OCI-LY7 (cell line): ENCODE results near the gene CD274. TPM values are rescaled to one million over a fixed set of nuclear protein-coding genes. Genes with fewer than 3 reads are reported as not detected.
A peak's percentile ranks its signal among the peaks of the same experiment; 100 is the strongest.

Experiments used
- BruUV-seq: library from RNA; stranded (reverse); fragments of 400-500 nt; replicated peaks from 2 replicates; lab custom pipeline; 2021; lab: Mats Ljungman, UMichigan
- CTCF ChIA-PET: fragments of 300-600 bp; sonication (Branson Sonifier 250); formaldehyde crosslinking; loops from one replicate; lab custom pipeline; 2022; ENCODE audit warnings: antibody characterized with exemption; ENCODE audit not compliant: unreplicated experiment; lab: Charles Lee
- POLR2A ChIA-PET: fragments of 300-600 bp; sonication (Branson Sonifier 250); formaldehyde crosslinking; loops from one replicate; lab custom pipeline; 2022; ENCODE audit warnings: antibody characterized with exemption; lab: Charles Lee
- DNase-seq: peaks from one replicate; pipeline ENCODE4 v3.0.0-alpha.2; 2015; ENCODE audit warnings: low spot score
- H2AFZ ChIP-seq: fragments of 200-600 bp; sonication (generic), shearing (Covaris generic); 2 replicates; pipeline ENCODE4 v1.6.1; 2014; ENCODE audit warnings: mild to moderate bottlenecking, antibody characterized with exemption, low read length, moderate library complexity
- H3K27ac ChIP-seq: fragments of 200-600 bp; sonication (generic); 2 replicates; pipeline ENCODE4 v1.5.1; 2014; ENCODE audit warnings: mixed run types, low read depth, mild to moderate bottlenecking, moderate library complexity, low read length, inconsistent platforms; ENCODE audit not compliant: poor library complexity, severe bottlenecking
- H3K36me3 ChIP-seq: fragments of 200-600 bp; sonication (generic); 2 replicates; pipeline ENCODE4 v1.6.1; 2014; ENCODE audit warnings: mild to moderate bottlenecking, antibody characterized with exemption, low read length, moderate library complexity, mixed read lengths; ENCODE audit not compliant: insufficient read depth
- H3K4me1 ChIP-seq: fragments of 200-600 bp; sonication (generic); 2 replicates; pipeline ENCODE4 v1.5.1; 2014; ENCODE audit warnings: mild to moderate bottlenecking, low read length; ENCODE audit not compliant: insufficient read depth, poor library complexity, severe bottlenecking
- H3K4me2 ChIP-seq: fragments of 200-600 bp; sonication (generic); 2 replicates; pipeline ENCODE4 v1.6.1; 2014; ENCODE audit warnings: mild to moderate bottlenecking, low read length
- H3K4me3 ChIP-seq: fragments of 200-600 bp; sonication (generic); 2 replicates; pipeline ENCODE4 v1.5.1; 2014; ENCODE audit warnings: mild to moderate bottlenecking, low read depth, low read length; ENCODE audit not compliant: poor library complexity, severe bottlenecking
- H3K79me2 ChIP-seq: fragments of 200-600 bp; sonication (generic); 2 replicates; pipeline ENCODE4 v1.6.1; 2016; ENCODE audit warnings: low read depth, mild to moderate bottlenecking, low read length, moderate library complexity, mixed read lengths; ENCODE audit not compliant: insufficient read depth
- H3K9me2 ChIP-seq: fragments of 200-600 bp; sonication (generic); 2 replicates; pipeline ENCODE4 v1.6.1; 2016; ENCODE audit warnings: mild to moderate bottlenecking, low read length, mixed read lengths; ENCODE audit not compliant: insufficient read depth
- H3K9me3 ChIP-seq: fragments of 200-600 bp; sonication (generic); 2 replicates; pipeline ENCODE4 v1.6.1; 2014; ENCODE audit warnings: mild to moderate bottlenecking, mixed run types, low read length, mixed read lengths
- H4K20me1 ChIP-seq: fragments of 200-600 bp; sonication (generic); 2 replicates; pipeline ENCODE4 v1.6.1; 2014; ENCODE audit warnings: mild to moderate bottlenecking, antibody characterized with exemption, low read length, moderate library complexity, mixed read lengths; ENCODE audit not compliant: insufficient read depth
- CTCF ChIP-seq: fragments of 200-600 bp; sonication (generic); conservative IDR thresholded peaks from 2 replicates; pipeline ENCODE4 v1.5.1; 2014; ENCODE audit warnings: mild to moderate bottlenecking, antibody characterized with exemption, low read length, moderate library complexity, mixed read lengths
- EZH2phosphoT487 ChIP-seq: fragments of 200-600 bp; sonication (generic); IDR thresholded peaks from 2 replicates; pipeline ENCODE4 v1.6.1; 2018; ENCODE audit warnings: low read depth, borderline replicate concordance, mild to moderate bottlenecking, mixed run types, antibody characterized with exemption, low read length, moderate library complexity, mixed read lengths
- intact Hi-C: fragments of 100-400 bp; cut with micrococcal nuclease; formaldehyde crosslinking; loops from one replicate; pipeline ENCODE4 v1.10.0; 2022; ENCODE audit not compliant: unreplicated experiment
- total RNA-seq, 2 experiments: library from RNA; depleted of rRNA in 1 of 2; stranded (reverse); fragments of >200 nt in 1 of 2; shearing (Covaris generic) in 1 of 2; gene quantifications; 2 replicates each; pipeline ENCODE4 v1.2.3, GENCODE V29; 2014 to 2022

CD274 gene
- total RNA-seq, 2 experiments from 2014 or later = 0.15 to 0.57 TPM

GRCh38 chr9:5408596-5408995 lies 41.7 kb upstream of the CD274 start:
- TF ChIP-seq EZH2phosphoT487 = no peak
- no peak for TF ChIP-seq CTCF
- H3K36me3 ChIP-seq = no peaks in the 10 kb centered on the region
- ChIA-PET CTCF (interaction anchor here (0.5 kb wide), 1 partner anchor 739 kb away, joined by 3 read pairs; no protein-coding TSS in a partner anchor), POLR2A (no interaction called here)
- no peak overlapping the region for H3K27ac ChIP-seq
- H3K4me1 ChIP-seq = no peaks in the 10 kb centered on the region
- no peaks in the 10 kb centered on the region for H3K9me2 ChIP-seq
- no peak overlapping the region for H3K4me3 ChIP-seq
- intact Hi-C loops = no loop called here
- DNase-seq = peak; percentile 4
- H4K20me1 ChIP-seq = no peaks in the 10 kb centered on the region
- H2AFZ ChIP-seq = no peak overlapping the region
- no peak overlapping the region for H3K4me2 ChIP-seq
- H3K79me2 ChIP-seq = no peaks in the 10 kb centered on the region
- BruUV-seq = no TSS peak
- H3K9me3 ChIP-seq = peaks cover 20% of the 10 kb centered on the region

- Histone ChIP-seq H3K4me1 (no peaks in the 10 kb centered on the region), H2AFZ (no peak overlapping the region), H3K4me3 (no peak overlapping the region), H3K36me3 (no peaks in the 10 kb centered on the region), H3K79me2 (no peaks in the 10 kb centered on the region), H3K27ac (no peak overlapping the region), H4K20me1 (no peaks in the 10 kb centered on the region), H3K4me2 (no peak overlapping the region), H3K9me2 (no peaks in the 10 kb centered on the region), H3K9me3 (no peaks in the 10 kb centered on the region)
- no peak for TF ChIP-seq EZH2phosphoT487
- no peak for TF ChIP-seq CTCF
- no TSS peak for BruUV-seq
- no peak for DNase-seq
- POLR2A ChIA-PET = interaction anchor here (0.6 to 1.6 kb wide), 7 partner anchors 19 to 845 kb away, joined by 3 to 5 read pairs (median 3); no protein-coding TSS in a partner anchor
- intact Hi-C loops = no loop called here
- CTCF ChIA-PET = no interaction called here
Measured at GRCh38 chr9:5416953-5417352, 33.4 kb upstream of the CD274 start.

- H3K9me3 ChIP-seq = no peaks in the 10 kb centered on the region
- no TSS peak for BruUV-seq
- no peaks in the 10 kb centered on the region for H3K79me2 ChIP-seq
- H3K9me2 ChIP-seq = no peaks in the 10 kb centered on the region
- no peaks in the 10 kb centered on the region for H3K36me3 ChIP-seq
- intact Hi-C loops = no loop called here
- TF ChIP-seq EZH2phosphoT487 (no peak), CTCF (no peak)
- no peaks in the 10 kb centered on the region for H4K20me1 ChIP-seq
- no peak overlapping the region for H3K4me2 ChIP-seq
- H3K4me1 ChIP-seq = no peaks in the 10 kb centered on the region
- POLR2A ChIA-PET = no interaction called here
- no peak overlapping the region for H3K4me3 ChIP-seq
- no peak overlapping the region for H3K27ac ChIP-seq
- CTCF ChIA-PET = no interaction called here
- no peak overlapping the region for H2AFZ ChIP-seq
- no peak for DNase-seq
Measured at GRCh38 chr9:5418481-5418880, 31.9 kb upstream of the CD274 start.
